ENCODE results near the gene SERPINA5. TPM values are rescaled to one million over a fixed set of nuclear protein-coding genes. Genes with fewer than 3 reads are reported as not detected.

Gene SERPINA5
- total and polyA plus RNA-seq, 10 of the 15 experiments (the other 5 are each of a cell fraction or from before 2014, with no cell fraction given) = 0.90 TPM; not detected in 9

- no peaks in the 10 kb centered on the region for H3K9me3 ChIP-seq (replicated peaks; ENCODE audit: control insufficient read depth, insufficient read depth, low read length)
- intact Hi-C loops (cut with micrococcal nuclease; ENCODE audit: unreplicated experiment) (no loop called here), in situ Hi-C loops (cut with MboI) (no loop called here)
- no peaks in the 10 kb centered on the region; a peak in 2 of 4 replicates for H3K27me3 ChIP-seq (replicated peaks in 1 of 2; ENCODE audit: control insufficient read depth in 2 of 2, insufficient read depth in 2 of 2, low read length in 1 of 2)
- CTCF ChIA-PET = no interaction called here
- no peaks in the 10 kb centered on the region for H4K20me1 ChIP-seq (ENCODE audit: control insufficient read depth, insufficient read depth)
- no peaks in the 10 kb centered on the region for H3K4me1 ChIP-seq (ENCODE audit: control insufficient read depth, insufficient read depth, low read length)
- no peak for ATAC-seq
- POLR2A ChIA-PET = no interaction called here
- H3K4me3 ChIP-seq = no peak overlapping the region
- H3K27ac ChIP-seq (ENCODE audit: control insufficient read depth, insufficient read depth) = no peak overlapping the region
- H3K36me3 ChIP-seq (ENCODE audit: control insufficient read depth in 2 of 2, insufficient read depth in 2 of 2, low read length in 1 of 2) = no peaks in the 10 kb centered on the region
- DNase-seq (ENCODE audit: low read depth, low spot score) = no peak
- WGBS (ENCODE audit: insufficient coverage, insufficient replicate concordance, low lambda C conversion rate, missing lambda C conversion rate) = 12% methylated on average over 6 of the region's 6 CpGs
- no peak overlapping the region for H3K9ac ChIP-seq (ENCODE audit: control insufficient read depth, insufficient read depth, low read length)
- RAD21 ChIA-PET (ENCODE audit: unreplicated experiment) = no interaction called here
- no peaks in the 10 kb centered on the region for H3K79me2 ChIP-seq (ENCODE audit: control insufficient read depth, insufficient read depth, low read length)
- no peak overlapping the region for H2AFZ ChIP-seq (ENCODE audit: control insufficient read depth, low read depth, low read length)
- no TSS peak for BruUV-seq (replicated peaks)
- FAIRE-seq = no peak
- TF ChIP-seq CBX5 (IDR thresholded peaks at IDR 0.05; ENCODE audit: low read depth) (no peak), RUNX3 (IDR thresholded peaks at IDR 0.05; ENCODE audit: low read length) (no peak), IRF5 (IDR thresholded peaks at IDR 0.05; ENCODE audit: borderline replicate concordance) (no peak), NKRF (conservative IDR thresholded peaks at IDR 0.05) (no peak), TAF1 (IDR thresholded peaks at IDR 0.05; ENCODE audit: borderline replicate concordance, low read depth, low read length) (no peak), ZNF217 (IDR thresholded peaks at IDR 0.05) (no peak), ESRRA (IDR thresholded peaks at IDR 0.05; ENCODE audit: low read length) (no peak), CREM (IDR thresholded peaks at IDR 0.05; ENCODE audit: low read depth) (no peak), POLR2AphosphoS5 (IDR thresholded peaks at IDR 0.05; ENCODE audit: low read length) (no peak), FOS (IDR thresholded peaks at IDR 0.05; ENCODE audit: borderline replicate concordance, extremely low read depth, insufficient read length) (no peak), SIN3A (IDR thresholded peaks at IDR 0.05; ENCODE audit: low read depth, low read length) (no peak), PML (IDR thresholded peaks at IDR 0.05; ENCODE audit: low read length) (no peak), RELB (IDR thresholded peaks at IDR 0.05; ENCODE audit: low read depth) (no peak), PRDM15 (CRISPR knock-in tag; IDR thresholded peaks at IDR 0.05) (no peak), RELA (IDR thresholded peaks at IDR 0.05; ENCODE audit: borderline replicate concordance, partially characterized antibody) (no peak), JUND (IDR thresholded peaks at IDR 0.05; ENCODE audit: low read depth, low read length) (no peak)
- no peak overlapping the region for H3K4me2 ChIP-seq (ENCODE audit: control insufficient read depth, insufficient read depth)
- SMC1A ChIA-PET (ENCODE audit: uncharacterized antibody, unreplicated experiment) = no interaction called here
Observed at GRCh38 chr14:94601884-94602391, 20.7 kb downstream of the SERPINA5 start.
